OCI-LY7 (cell line): ENCODE measurements around the gene GPC2. TPM values are rescaled to one million over a fixed set of nuclear protein-coding genes. Genes with fewer than 3 reads are reported as not detected.

Experiments used
- BruUV-seq: library from RNA; stranded (reverse); fragments of 400-500 nt; replicated peaks from 2 replicates; lab custom pipeline; 2021; lab: Mats Ljungman, UMichigan
- CTCF ChIA-PET: fragments of 300-600 bp; sonication (Branson Sonifier 250); formaldehyde crosslinking; loops from one replicate; lab custom pipeline; 2022; ENCODE audit warnings: antibody characterized with exemption; ENCODE audit not compliant: unreplicated experiment; lab: Charles Lee
- POLR2A ChIA-PET: fragments of 300-600 bp; sonication (Branson Sonifier 250); formaldehyde crosslinking; loops from one replicate; lab custom pipeline; 2022; ENCODE audit warnings: antibody characterized with exemption; lab: Charles Lee
- DNase-seq: peaks from one replicate; pipeline ENCODE4 v3.0.0-alpha.2; 2015; ENCODE audit warnings: low spot score
- H2AFZ ChIP-seq: fragments of 200-600 bp; sonication (generic), shearing (Covaris generic); 2 replicates; pipeline ENCODE4 v1.6.1; 2014; ENCODE audit warnings: mild to moderate bottlenecking, antibody characterized with exemption, low read length, moderate library complexity
- H3K27ac ChIP-seq: fragments of 200-600 bp; sonication (generic); 2 replicates; pipeline ENCODE4 v1.5.1; 2014; ENCODE audit warnings: mixed run types, low read depth, mild to moderate bottlenecking, moderate library complexity, low read length, inconsistent platforms; ENCODE audit not compliant: poor library complexity, severe bottlenecking
- H3K36me3 ChIP-seq: fragments of 200-600 bp; sonication (generic); 2 replicates; pipeline ENCODE4 v1.6.1; 2014; ENCODE audit warnings: mild to moderate bottlenecking, antibody characterized with exemption, low read length, moderate library complexity, mixed read lengths; ENCODE audit not compliant: insufficient read depth
- H3K4me1 ChIP-seq: fragments of 200-600 bp; sonication (generic); 2 replicates; pipeline ENCODE4 v1.5.1; 2014; ENCODE audit warnings: mild to moderate bottlenecking, low read length; ENCODE audit not compliant: insufficient read depth, poor library complexity, severe bottlenecking
- H3K4me2 ChIP-seq: fragments of 200-600 bp; sonication (generic); 2 replicates; pipeline ENCODE4 v1.6.1; 2014; ENCODE audit warnings: mild to moderate bottlenecking, low read length
- H3K4me3 ChIP-seq: fragments of 200-600 bp; sonication (generic); 2 replicates; pipeline ENCODE4 v1.5.1; 2014; ENCODE audit warnings: mild to moderate bottlenecking, low read depth, low read length; ENCODE audit not compliant: poor library complexity, severe bottlenecking
- H3K79me2 ChIP-seq: fragments of 200-600 bp; sonication (generic); 2 replicates; pipeline ENCODE4 v1.6.1; 2016; ENCODE audit warnings: low read depth, mild to moderate bottlenecking, low read length, moderate library complexity, mixed read lengths; ENCODE audit not compliant: insufficient read depth
- H3K9me2 ChIP-seq: fragments of 200-600 bp; sonication (generic); 2 replicates; pipeline ENCODE4 v1.6.1; 2016; ENCODE audit warnings: mild to moderate bottlenecking, low read length, mixed read lengths; ENCODE audit not compliant: insufficient read depth
- H3K9me3 ChIP-seq: fragments of 200-600 bp; sonication (generic); 2 replicates; pipeline ENCODE4 v1.6.1; 2014; ENCODE audit warnings: mild to moderate bottlenecking, mixed run types, low read length, mixed read lengths
- H4K20me1 ChIP-seq: fragments of 200-600 bp; sonication (generic); 2 replicates; pipeline ENCODE4 v1.6.1; 2014; ENCODE audit warnings: mild to moderate bottlenecking, antibody characterized with exemption, low read length, moderate library complexity, mixed read lengths; ENCODE audit not compliant: insufficient read depth
- CTCF ChIP-seq: fragments of 200-600 bp; sonication (generic); conservative IDR thresholded peaks from 2 replicates; pipeline ENCODE4 v1.5.1; 2014; ENCODE audit warnings: mild to moderate bottlenecking, antibody characterized with exemption, low read length, moderate library complexity, mixed read lengths
- EZH2phosphoT487 ChIP-seq: fragments of 200-600 bp; sonication (generic); IDR thresholded peaks from 2 replicates; pipeline ENCODE4 v1.6.1; 2018; ENCODE audit warnings: low read depth, borderline replicate concordance, mild to moderate bottlenecking, mixed run types, antibody characterized with exemption, low read length, moderate library complexity, mixed read lengths
- intact Hi-C: fragments of 100-400 bp; cut with micrococcal nuclease; formaldehyde crosslinking; loops from one replicate; pipeline ENCODE4 v1.10.0; 2022; ENCODE audit not compliant: unreplicated experiment
- total RNA-seq, 2 experiments: library from RNA; depleted of rRNA in 1 of 2; stranded (reverse); fragments of >200 nt in 1 of 2; shearing (Covaris generic) in 1 of 2; gene quantifications; 2 replicates each; pipeline ENCODE4 v1.2.3, GENCODE V29; 2014 to 2022

The GPC2 gene
- total RNA-seq, 2 experiments from 2014 or later = 20.2 to 23.2 TPM

- Histone ChIP-seq H3K36me3 (peaks cover 9% of the 10 kb centered on the region; the same call in 1 of the 2 replicates), H3K79me2 (no peaks in the 10 kb centered on the region), H2AFZ (no peak overlapping the region), H3K9me2 (no peaks in the 10 kb centered on the region), H3K4me3 (peak overlapping the region; percentile 57), H4K20me1 (no peaks in the 10 kb centered on the region), H3K4me1 (peaks cover 70% of the 10 kb centered on the region), H3K9me3 (no peaks in the 10 kb centered on the region), H3K27ac (no peak overlapping the region), H3K4me2 (peak overlapping the region; percentile 65)
- ChIA-PET CTCF (no interaction called here), POLR2A (no interaction called here)
- BruUV-seq = no TSS peak
- intact Hi-C loops = no loop called here
- no peak for DNase-seq
- TF ChIP-seq EZH2phosphoT487 (no peak), CTCF (no peak)
Observed at GRCh38 chr7:100170101-100170897, 6.9 kb downstream of the GPC2 start.

- no peak overlapping the region for H2AFZ ChIP-seq
- H3K27ac ChIP-seq = no peak overlapping the region
- H3K36me3 ChIP-seq = peaks cover 9% of the 10 kb centered on the region; the same call in 1 of the 2 replicates
- peaks cover 62% of the 10 kb centered on the region for H3K4me1 ChIP-seq
- intact Hi-C loops = no loop called here
- no TSS peak for BruUV-seq
- H3K79me2 ChIP-seq = no peaks in the 10 kb centered on the region
- no peaks in the 10 kb centered on the region for H3K9me3 ChIP-seq
- no peaks in the 10 kb centered on the region for H4K20me1 ChIP-seq
- no peak overlapping the region for H3K4me2 ChIP-seq
- ChIA-PET CTCF (no interaction called here), POLR2A (no interaction called here)
- DNase-seq = peak; percentile 43
- no peaks in the 10 kb centered on the region for H3K9me2 ChIP-seq
- TF ChIP-seq EZH2phosphoT487 = no peak
- no peak for TF ChIP-seq CTCF
- no peak overlapping the region for H3K4me3 ChIP-seq
Observed at GRCh38 chr7:100169147-100169850, 7.9 kb downstream of the GPC2 start.
